HepG2 (cell line): ENCODE results near the gene USP5. TPM values are rescaled to one million over a fixed set of nuclear protein-coding genes. Genes with fewer than 3 reads are reported as not detected.
A peak's percentile ranks its signal among the peaks of the same experiment; 100 is the strongest.

Experiments used
- ATAC-seq: fragments of 200-7000 bp; cut with Tn5 transposase; 3 replicates; pipeline ENCODE4 v1.9.1; 2020; ENCODE audit warnings: mild to moderate bottlenecking, moderate library complexity
- BruUV-seq: library from RNA; stranded (reverse); fragments of 400-500 nt; replicated peaks from 2 replicates; lab custom pipeline; 2021; lab: Mats Ljungman, UMichigan
- CTCF ChIA-PET: fragments of 300-600 bp; formaldehyde crosslinking; extraction: SDS; loops from one replicate; lab custom pipeline; 2021; ENCODE audit warnings: low total read pairs, inconsistent platforms, low intra/inter-chr PET ratio; lab: Yijun Ruan, JAX
- POLR2A ChIA-PET: fragments of 350-600 bp; sonication (Branson Sonifier 250); formaldehyde crosslinking; loops from one replicate; lab custom pipeline; 2020; ENCODE audit warnings: antibody characterized with exemption, inconsistent platforms; lab: Yijun Ruan, JAX
- DNase-seq: peaks from one replicate; pipeline ENCODE4 v3.0.0-alpha.2; 2015; ENCODE audit warnings: low spot score
- FAIRE-seq: peaks from 3 replicates; lab custom pipeline; 2011; peaks lifted over from hg19 to GRCh38; lab: Jason Lieb, UNC
- H2AFZ ChIP-seq: one replicate; pipeline ENCODE4 v1.6.1; 2011; ENCODE audit warnings: low read length, inconsistent platforms
- H3K27ac ChIP-seq: fragments of 300-600 bp; 3 replicates; pipeline ENCODE4 v1.8.0; 2011; ENCODE audit warnings: mixed run types, mild to moderate bottlenecking, mixed read lengths, low read length, inconsistent platforms; ENCODE audit not compliant: insufficient read depth; ENCODE audit errors: extremely low read length
- H3K27me3 ChIP-seq, 2 experiments: fragments of 200-600 bp in 1 of 2; 2 replicates in 1 of 2; 3 replicates in 1 of 2; pipeline versions ENCODE4 v1.6.0 to v1.8.0; 2011; ENCODE audit warnings: low read length in 2 of 2, mild to moderate bottlenecking in 2 of 2, moderate library complexity in 2 of 2, inconsistent platforms in 1 of 2; ENCODE audit not compliant: insufficient read depth in 2 of 2, control insufficient read depth in 1 of 2
- H3K36me3 ChIP-seq, 2 experiments: fragments of 200-600 bp in 1 of 2; replicated peaks in 1 of 2; 2 replicates in 1 of 2; 3 replicates in 1 of 2; pipeline versions ENCODE4 v1.5.1 to v1.8.0; 2011; ENCODE audit warnings: low read length in 2 of 2, inconsistent platforms in 1 of 2; ENCODE audit not compliant: insufficient read depth in 2 of 2, control insufficient read depth in 1 of 2
- H3K4me1 ChIP-seq: 2 replicates; pipeline ENCODE4 v1.5.1; 2012; ENCODE audit warnings: low read length, inconsistent platforms; ENCODE audit not compliant: insufficient read depth
- H3K4me2 ChIP-seq: 2 replicates; pipeline ENCODE4 v1.6.0; 2011; ENCODE audit warnings: low read depth, low read length, inconsistent platforms
- H3K4me3 ChIP-seq, 3 experiments: fragments of 200-600 bp in 1 of 3; sonication (generic), shearing (Covaris generic) in 1 of 3; replicated peaks in 1 of 3; 2 replicates each; pipeline ENCODE4 v1.5.1; 2011 to 2016; ENCODE audit warnings: low read length in 3 of 3, inconsistent platforms in 2 of 3, low read depth in 2 of 3, mild to moderate bottlenecking in 2 of 3, control low read depth in 1 of 3, mixed read lengths in 1 of 3; ENCODE audit not compliant: insufficient read depth in 1 of 3
- H3K79me2 ChIP-seq: one replicate; pipeline ENCODE4 v1.6.1; 2011; ENCODE audit warnings: low read length, inconsistent platforms; ENCODE audit not compliant: insufficient read depth
- H3K9ac ChIP-seq: 2 replicates; pipeline ENCODE4 v1.6.0; 2011; ENCODE audit warnings: mild to moderate bottlenecking, low read depth, low read length, inconsistent platforms; ENCODE audit not compliant: insufficient read depth
- H3K9me3 ChIP-seq: 2 replicates; pipeline ENCODE4 v1.5.1; 2012; ENCODE audit warnings: mild to moderate bottlenecking, low read length
- H4K20me1 ChIP-seq: 2 replicates; pipeline ENCODE4 v1.6.0; 2011; ENCODE audit warnings: inconsistent platforms, mild to moderate bottlenecking, low read length, moderate library complexity; ENCODE audit not compliant: insufficient read depth
- AGO2 ChIP-seq: fragments of 200-400 bp; formaldehyde crosslinking; optimal IDR thresholded peaks from 2 replicates; pipeline ENCODE3; 2017; ENCODE audit warnings: mild to moderate bottlenecking, low read depth, low read length, moderate library complexity
- ARNT ChIP-seq: fragments of 450-650 bp; IDR thresholded peaks from 2 replicates; pipeline ENCODE4 v1.6.1; 2017
- ATAD3A ChIP-seq: sonication (generic); formaldehyde crosslinking; IDR thresholded peaks from 2 replicates; pipeline ENCODE4 v1.4.0; 2020; ENCODE audit warnings: missing genetic modification reagents
- DR1 ChIP-seq: sonication (generic); formaldehyde crosslinking; IDR thresholded peaks from 2 replicates; pipeline ENCODE4 v1.8.0; 2021; ENCODE audit warnings: mild to moderate bottlenecking, missing genetic modification reagents, inconsistent platforms
- ESRRA ChIP-seq: sonication (generic); formaldehyde crosslinking; IDR thresholded peaks from 2 replicates; pipeline ENCODE4 v1.5.1; 2020; ENCODE audit warnings: mild to moderate bottlenecking, low read depth, missing genetic modification reagents
- FLYWCH1 ChIP-seq: sonication (generic); formaldehyde crosslinking; IDR thresholded peaks from 2 replicates; pipeline ENCODE4 v1.8.1; 2023; ENCODE audit warnings: mild to moderate bottlenecking, missing genetic modification reagents
- FOSL1 ChIP-seq: sonication (generic); formaldehyde crosslinking; IDR thresholded peaks from 2 replicates; pipeline ENCODE4 v1.9.0; 2021; ENCODE audit warnings: missing genetic modification reagents, borderline replicate concordance
- KLF11 ChIP-seq: IDR thresholded peaks from 2 replicates; pipeline ENCODE4 v1.6.1; 2016; ENCODE audit warnings: missing compliant biosample characterization
- PCBP1 ChIP-seq: fragments of 200-400 bp; formaldehyde crosslinking; IDR thresholded peaks from 2 replicates; pipeline ENCODE4 v1.6.1; 2017; ENCODE audit warnings: mild to moderate bottlenecking, low read depth, low read length, borderline replicate concordance
- TCF12 ChIP-seq, 2 experiments: fragments of 450-650 bp in 1 of 2; sonication (generic) in 1 of 2; formaldehyde crosslinking in 1 of 2; IDR thresholded peaks; 2 replicates each; pipeline versions ENCODE4 v1.6.1 to v1.8.0; 2017 to 2022; ENCODE audit warnings: antibody characterized with exemption in 1 of 2, mild to moderate bottlenecking in 1 of 2, missing genetic modification reagents in 1 of 2, moderate library complexity in 1 of 2
- TGIF2 ChIP-seq: IDR thresholded peaks from 2 replicates; pipeline ENCODE4 v1.6.1; 2016; ENCODE audit warnings: control low read depth, missing compliant biosample characterization
- YEATS2 ChIP-seq: sonication (generic); formaldehyde crosslinking; IDR thresholded peaks from 2 replicates; pipeline ENCODE4 v1.4.0; 2020; ENCODE audit warnings: missing genetic modification reagents, borderline replicate concordance
- ZNF337 ChIP-seq: sonication (generic); formaldehyde crosslinking; IDR thresholded peaks from 2 replicates; pipeline ENCODE4 v1.5.1; 2020; ENCODE audit warnings: missing genetic modification reagents, low read depth, mild to moderate bottlenecking, borderline replicate concordance
- ZNF83 ChIP-seq: sonication (generic); formaldehyde crosslinking; IDR thresholded peaks from 2 replicates; pipeline ENCODE4 v1.4.0; 2020; ENCODE audit warnings: missing genetic modification reagents, mild to moderate bottlenecking, borderline replicate concordance
- WGBS: methylation state at CpG from one replicate; pipeline ENCODE4 v1.1.6; 2017; ENCODE audit warnings: low lambda C conversion rate; 5-methylcytosine and 5-hydroxymethylcytosine counted together
- in situ Hi-C: cut with HindIII; loops from 2 replicates; pipeline ENCODE4 v1.10.0; 2017; ENCODE audit warnings: low pct_unique_long_range_greater_than_20kb; ENCODE audit not compliant: extremely low pct_ligation_motif_present
- intact Hi-C: fragments of 100-400 bp; cut with micrococcal nuclease; formaldehyde crosslinking; loops from one replicate; pipeline ENCODE4 v1.10.0; 2022; ENCODE audit not compliant: unreplicated experiment
- polyA plus RNA-seq, 8 experiments: library from polyadenylated mRNA; depleted of rRNA in 3 of 8; stranded (reverse) in 7 of 8; unstranded in 1 of 8; fragments of >200 nt; fragmentation: Illumina TruSeq in 4 of 8; extraction: Trizol in 4 of 8; gene quantifications; 2 replicates each; pipeline versions ENCODE4 v1.2.1 to v1.2.3, GENCODE V29; 2011 to 2016; ENCODE audit warnings: low read depth in 4 of 8, missing spikeins in 1 of 8, mixed read lengths in 1 of 8; ENCODE audit not compliant: insufficient read depth in 1 of 8
- total RNA-seq, 5 experiments: library from RNA; depleted of rRNA; stranded (reverse); fragments of >200 nt; fragmentation: Illumina TruSeq; extraction: Trizol; gene quantifications; 2 replicates each; pipeline ENCODE4 v1.2.3, GENCODE V29; 2016; ENCODE audit warnings: low read depth in 1 of 5
- TF ChIP-seq, protein P1 (sequence below): sonication (generic); formaldehyde crosslinking; IDR thresholded peaks from 2 replicates; pipeline ENCODE4 v1.4.0; 2020; ENCODE audit warnings: missing genetic modification reagents
- TF ChIP-seq, protein P2 (sequence below): sonication (generic); formaldehyde crosslinking; IDR thresholded peaks from 2 replicates; pipeline ENCODE4 v1.8.0; 2022; ENCODE audit warnings: missing genetic modification reagents, mild to moderate bottlenecking, borderline replicate concordance
- TF ChIP-seq, protein P3 (sequence below): sonication (generic); formaldehyde crosslinking; IDR thresholded peaks from 2 replicates; pipeline ENCODE4 v1.4.0; 2020; ENCODE audit warnings: mild to moderate bottlenecking, low read depth, missing genetic modification reagents

USP5 gene
- total and polyA plus RNA-seq, 2 of the 13 experiments (the other 11 are each of a cell fraction or from before 2014, with no cell fraction given) = 39.6 to 56.0 TPM

DNA sequence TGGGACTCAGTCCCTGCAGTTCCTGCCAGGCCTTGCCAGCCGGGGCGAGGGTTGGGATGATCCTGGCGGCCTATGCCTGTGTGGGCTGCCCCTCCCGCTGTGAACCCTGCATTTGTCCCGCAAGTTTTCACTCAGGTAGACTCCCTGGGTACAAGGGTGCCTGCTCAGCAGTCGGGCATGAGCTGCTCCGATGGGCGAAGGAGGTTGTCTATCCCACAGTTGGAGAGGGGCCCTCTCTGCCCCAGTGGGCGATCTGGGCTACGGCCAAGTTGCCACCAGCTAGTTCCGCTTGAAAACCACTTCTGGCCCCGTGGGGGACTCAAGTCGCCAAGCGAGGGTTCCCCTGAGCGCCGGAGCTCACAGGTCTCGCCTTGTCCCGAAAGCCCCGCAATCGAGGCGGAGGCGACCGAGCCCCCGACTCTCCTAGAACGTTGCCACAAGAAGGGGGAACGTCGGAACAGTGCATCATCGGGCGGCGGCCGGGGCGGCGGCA is 15.0 kb downstream of the USP5 start (continued):
- peak; percentile 1; the same call in 1 of the 2 replicates for TF ChIP-seq ZNF337 (CRISPR knock-in tag)
- TF ChIP-seq, protein P1, sequence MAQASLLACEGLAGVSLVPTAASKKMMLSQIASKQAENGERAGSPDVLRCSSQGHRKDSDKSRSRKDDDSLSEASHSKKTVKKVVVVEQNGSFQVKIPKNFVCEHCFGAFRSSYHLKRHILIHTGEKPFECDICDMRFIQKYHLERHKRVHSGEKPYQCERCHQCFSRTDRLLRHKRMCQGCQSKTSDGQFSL (CRISPR knock-in tag) = 0 out of 2 replicates have a peak, but pooled peaks have one; percentile 52
- TF ChIP-seq AGO2 = peak; percentile 44
- TF ChIP-seq FLYWCH1 (CRISPR knock-in tag) = no peak
- peak; percentile 2; the same call in 1 of the 2 replicates for TF ChIP-seq DR1 (CRISPR knock-in tag)
- no peak for TF ChIP-seq ARNT
- TF ChIP-seq FOSL1 = no peak
- 0 out of 2 replicates have a peak, but pooled peaks have one; percentile 6 for TF ChIP-seq ESRRA (CRISPR knock-in tag)
- no peak for TF ChIP-seq PCBP1
- TF ChIP-seq KLF11 (CRISPR knock-in tag) = peak; percentile 26; the same call in 1 of the 2 replicates
- TF ChIP-seq, all 625 proteins: peak for 41

DNA sequence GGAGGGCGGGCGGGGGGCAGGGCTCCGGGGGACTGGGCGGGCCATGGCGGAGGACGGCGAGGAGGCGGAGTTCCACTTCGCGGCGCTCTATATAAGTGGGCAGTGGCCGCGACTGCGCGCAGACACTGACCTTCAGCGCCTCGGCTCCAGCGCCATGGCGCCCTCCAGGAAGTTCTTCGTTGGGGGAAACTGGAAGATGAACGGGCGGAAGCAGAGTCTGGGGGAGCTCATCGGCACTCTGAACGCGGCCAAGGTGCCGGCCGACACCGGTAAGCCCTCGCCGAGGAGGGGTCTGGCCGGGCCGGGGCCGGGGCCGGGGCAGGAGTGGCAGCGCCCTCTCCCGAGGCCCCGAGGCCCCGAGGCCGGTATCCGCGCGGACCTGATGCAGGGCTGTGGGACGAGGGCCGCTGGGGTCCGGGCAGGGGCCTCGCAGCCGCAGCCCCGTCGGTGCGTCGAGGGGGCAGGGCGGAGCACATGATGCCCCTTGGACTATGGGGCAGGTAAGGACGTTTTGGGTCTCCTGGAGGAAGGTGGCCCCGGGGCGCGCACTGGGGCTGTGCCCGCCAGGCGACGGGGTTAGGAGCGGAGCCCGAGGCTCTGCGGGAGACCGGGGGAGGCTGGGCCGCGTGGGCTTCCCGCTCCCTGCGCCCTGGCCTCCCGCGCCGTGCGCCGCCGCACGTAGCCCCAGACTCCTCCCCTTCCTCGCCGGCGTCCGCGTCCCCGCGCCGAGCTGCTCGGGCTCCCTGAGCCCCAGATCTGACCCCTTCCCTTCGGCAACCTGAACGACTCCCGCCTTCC is 15.7 kb downstream of the USP5 start, which contains the start of gene TPI1:
TSS of gene TPI1 (plus strand) at position 119 of the 798 bp plus-strand sequence. CDS start at position 155, 36 bp downstream.
- no peak within 1 kb of the TSS for H2AFZ ChIP-seq
- H3K27ac ChIP-seq = peak within 1 kb of the TSS; percentile 87
- CTCF ChIA-PET = no interaction called here
- peak within 1 kb of the TSS; percentile 98 for H3K4me2 ChIP-seq
- DNase-seq (peak; percentile 39), ATAC-seq (peak; percentile 73), FAIRE-seq (no peak)
- 1% methylated on average over 17 of the region's 86 CpGs for WGBS
- H4K20me1 ChIP-seq = peaks cover 44% of the 10 kb centered on the region
- POLR2A ChIA-PET = interaction anchor here (0.5 to 6.0 kb wide), 19 partner anchors 13 to 1039 kb away, joined by 3 to 132 read pairs (median 5); partner anchors contain the start of genes C12orf57, CDCA3, ENO2 and RNU7-1
- peak within 1 kb of the TSS; percentile 88 to 96 (median 92) for H3K4me3 ChIP-seq
- peaks cover 17 to 34% of the 10 kb centered on the region in 2 experiments for H3K36me3 ChIP-seq
- intact Hi-C loops = loop anchor here (2.0 kb wide), 1 partner anchor 15 kb away; the partner anchor contains the start of gene USP5
- peak within 1 kb of the TSS; percentile 95 for H3K9ac ChIP-seq
- H3K27me3 ChIP-seq = no peaks in the 10 kb centered on the region; a peak in 1 of 5 replicates
- H3K79me2 ChIP-seq = peaks cover 29% of the 10 kb centered on the region
- H3K9me3 ChIP-seq = no peaks in the 10 kb centered on the region
- no TSS peak for BruUV-seq
- in situ Hi-C loops = no loop called here
- H3K4me1 ChIP-seq = peaks cover 45% of the 10 kb centered on the region
- TF ChIP-seq TCF12 (IDR thresholded peaks at IDR 0.05) = no peak
- TF ChIP-seq TCF12 (CRISPR knock-in tag; IDR thresholded peaks at IDR 0.05) = peak; percentile 33; the same call in 1 of the 2 replicates
- TF ChIP-seq, protein P2, sequence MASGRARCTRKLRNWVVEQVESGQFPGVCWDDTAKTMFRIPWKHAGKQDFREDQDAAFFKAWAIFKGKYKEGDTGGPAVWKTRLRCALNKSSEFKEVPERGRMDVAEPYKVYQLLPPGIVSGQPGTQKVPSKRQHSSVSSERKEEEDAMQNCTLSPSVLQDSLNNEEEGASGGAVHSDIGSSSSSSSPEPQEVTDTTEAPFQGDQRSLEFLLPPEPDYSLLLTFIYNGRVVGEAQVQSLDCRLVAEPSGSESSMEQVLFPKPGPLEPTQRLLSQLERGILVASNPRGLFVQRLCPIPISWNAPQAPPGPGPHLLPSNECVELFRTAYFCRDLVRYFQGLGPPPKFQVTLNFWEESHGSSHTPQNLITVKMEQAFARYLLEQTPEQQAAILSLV (CRISPR knock-in tag) = peak; percentile 79; the same call in 1 of the 2 replicates
- TF ChIP-seq, protein P3, sequence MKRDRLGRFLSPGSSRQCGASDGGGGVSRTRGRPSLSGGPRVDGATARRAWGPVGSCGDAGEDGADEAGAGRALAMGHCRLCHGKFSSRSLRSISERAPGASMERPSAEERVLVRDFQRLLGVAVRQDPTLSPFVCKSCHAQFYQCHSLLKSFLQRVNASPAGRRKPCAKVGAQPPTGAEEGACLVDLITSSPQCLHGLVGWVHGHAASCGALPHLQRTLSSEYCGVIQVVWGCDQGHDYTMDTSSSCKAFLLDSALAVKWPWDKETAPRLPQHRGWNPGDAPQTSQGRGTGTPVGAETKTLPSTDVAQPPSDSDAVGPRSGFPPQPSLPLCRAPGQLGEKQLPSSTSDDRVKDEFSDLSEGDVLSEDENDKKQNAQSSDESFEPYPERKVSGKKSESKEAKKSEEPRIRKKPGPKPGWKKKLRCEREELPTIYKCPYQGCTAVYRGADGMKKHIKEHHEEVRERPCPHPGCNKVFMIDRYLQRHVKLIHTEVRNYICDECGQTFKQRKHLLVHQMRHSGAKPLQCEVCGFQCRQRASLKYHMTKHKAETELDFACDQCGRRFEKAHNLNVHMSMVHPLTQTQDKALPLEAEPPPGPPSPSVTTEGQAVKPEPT (CRISPR knock-in tag) = no peak
- no peak for TF ChIP-seq PCBP1
- no peak for TF ChIP-seq TGIF2 (CRISPR knock-in tag)
- no peak for TF ChIP-seq ATAD3A (CRISPR knock-in tag)
- 0 out of 2 replicates have a peak, but pooled peaks have one; percentile 74 for TF ChIP-seq ZNF83 (CRISPR knock-in tag)
- no peak for TF ChIP-seq YEATS2 (CRISPR knock-in tag)
